ENCODE data around the gene GRK5. TPM values are rescaled to one million over a fixed set of nuclear protein-coding genes. Genes with fewer than 3 reads are reported as not detected.

GRK5 gene
- total RNA-seq, 2 donors from 2014 or later: 24.8 to 28.1 TPM

- DNase-seq: no peak
- Mint-ChIP-seq H3K27ac (no peak overlapping the region), H3K4me1 (ENCODE audit: low read depth) (peaks cover 6% of the 10 kb centered on the region)
Observed at GRCh38 chr10:119360181-119360921, 153.0 kb downstream of the GRK5 start.

DNA sequence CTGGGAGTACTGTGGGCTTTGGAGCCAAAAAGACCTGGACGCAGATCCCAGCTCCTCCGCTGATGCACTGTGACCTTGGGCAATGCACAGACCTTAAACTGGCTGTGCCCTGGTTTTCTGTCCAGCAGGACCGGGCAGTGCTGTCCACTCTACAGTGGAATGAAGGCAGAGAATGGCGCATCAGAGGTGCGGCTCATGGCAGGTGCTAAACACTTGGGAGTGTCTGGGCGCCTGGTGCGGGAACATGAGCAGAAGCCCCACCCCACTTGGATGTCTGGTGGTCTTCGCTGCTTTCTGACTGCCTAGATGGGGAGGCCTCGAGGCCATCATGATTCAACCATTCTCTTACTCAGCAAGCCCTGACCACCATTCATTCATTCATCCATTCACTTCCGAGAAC lies 153.7 kb downstream of the GRK5 start:
- no peak overlapping the region for H3K27ac Mint-ChIP-seq
- peaks cover 6% of the 10 kb centered on the region for H3K4me1 Mint-ChIP-seq (ENCODE audit: low read depth)
- H3K9me3 Mint-ChIP-seq: peaks cover 7 to 8% of the 10 kb centered on the region in 2 donors
- H3K4me3 Mint-ChIP-seq: no peak overlapping the region
- ATAC-seq (replicated peaks in 1 of 2): no peak
- no peak for DNase-seq
- no peaks in the 10 kb centered on the region for H3K27me3 Mint-ChIP-seq (ENCODE audit: low read depth)
- peaks cover 8 to 15% of the 10 kb centered on the region in 2 donors for H3K36me3 Mint-ChIP-seq (ENCODE audit: insufficient read depth in 2 of 2)

More at GRCh38 chr10:119360181-119360921, 153.0 kb downstream of the GRK5 start:
- Mint-ChIP-seq H3K4me3 (no peak overlapping the region), H3K9me3 (peaks cover 11% of the 10 kb centered on the region in 2 donors), H3K36me3 (ENCODE audit: insufficient read depth in 2 of 2) (peaks cover 12 to 20% of the 10 kb centered on the region in 2 donors), H3K27me3 (ENCODE audit: low read depth) (no peaks in the 10 kb centered on the region)
- no peak for ATAC-seq (replicated peaks in 1 of 2)

GRCh38 chr10:119362122-119362521 lies 154.8 kb downstream of the GRK5 start:
- Mint-ChIP-seq H3K9me3 (no peaks in the 10 kb centered on the region), H3K27ac (no peak overlapping the region), H3K27me3 (ENCODE audit: low read depth) (no peaks in the 10 kb centered on the region), H3K4me1 (ENCODE audit: low read depth) (peaks cover 6% of the 10 kb centered on the region), H3K36me3 (ENCODE audit: insufficient read depth in 2 of 2) (peaks cover 0 to 9% of the 10 kb centered on the region in 2 donors), H3K4me3 (no peak overlapping the region)
- DNase-seq (no peak), ATAC-seq (replicated peaks in 1 of 2) (no peak)

DNA sequence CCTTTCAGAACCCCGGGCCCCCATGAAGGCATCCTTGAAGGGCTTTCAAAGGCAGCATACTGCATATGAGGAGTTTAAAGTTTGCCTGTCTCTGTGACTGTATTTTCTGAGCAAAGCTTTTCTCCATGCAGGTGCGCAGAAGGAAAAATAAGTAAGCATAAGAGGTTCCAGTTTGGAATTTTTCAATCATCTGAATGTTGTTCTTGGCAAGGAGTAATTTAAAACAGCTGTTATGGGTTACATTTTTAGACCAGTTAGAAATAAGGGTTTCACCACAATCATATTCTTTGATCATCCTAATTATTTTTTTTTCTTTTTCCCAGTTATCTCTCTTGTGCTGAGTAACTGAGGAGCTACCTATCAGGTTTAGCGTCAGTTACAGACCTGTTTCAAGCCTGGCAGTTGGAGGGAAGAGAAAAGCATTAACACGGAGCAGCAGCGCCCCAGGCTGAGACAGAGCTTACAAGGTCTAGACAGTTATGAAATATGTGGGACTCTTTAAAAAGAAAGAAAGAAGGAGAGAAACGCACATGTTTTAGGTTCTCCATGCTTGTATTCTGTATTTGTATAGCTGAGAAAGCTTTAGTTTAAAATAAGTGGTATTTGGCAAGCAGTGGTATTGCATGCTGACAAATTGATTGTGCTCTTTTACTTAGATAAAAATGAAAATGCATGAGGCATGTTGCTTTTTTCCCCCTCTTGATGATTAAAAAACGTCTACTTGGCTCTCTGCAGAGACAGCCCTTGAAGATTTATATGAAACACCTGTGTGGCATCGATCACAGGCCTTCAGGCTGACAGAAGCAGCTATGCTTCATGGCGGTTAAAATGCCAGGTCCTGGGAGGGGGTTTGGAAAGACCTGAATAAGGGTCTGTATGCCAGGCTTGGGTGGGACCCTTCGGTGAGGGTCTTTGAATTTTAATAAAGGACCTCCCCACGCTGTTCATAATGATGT lies 157.6 kb downstream of the GRK5 start:
- no peak for ATAC-seq (replicated peaks in 1 of 2)
- H3K4me1 Mint-ChIP-seq (ENCODE audit: low read depth): peaks cover 7% of the 10 kb centered on the region
- no peak for DNase-seq
- peak overlapping the region; percentile 60 for H3K27ac Mint-ChIP-seq
- no peaks in the 10 kb centered on the region for H3K9me3 Mint-ChIP-seq
- no peaks in the 10 kb centered on the region for H3K27me3 Mint-ChIP-seq (ENCODE audit: low read depth)
- H3K36me3 Mint-ChIP-seq (ENCODE audit: insufficient read depth in 2 of 2): peaks cover 0 to 4% of the 10 kb centered on the region in 2 donors
- no peak overlapping the region for H3K4me3 Mint-ChIP-seq

GRCh38 chr10:119365773-119366599 lies 158.6 kb downstream of the GRK5 start:
- no peaks in the 10 kb centered on the region for H3K9me3 Mint-ChIP-seq
- no peak overlapping the region for H3K27ac Mint-ChIP-seq
- H3K4me3 Mint-ChIP-seq: no peak overlapping the region
- DNase-seq (no peak), ATAC-seq (replicated peaks in 1 of 2) (no peak)
- H3K4me1 Mint-ChIP-seq (ENCODE audit: low read depth): peaks cover 7% of the 10 kb centered on the region
- H3K27me3 Mint-ChIP-seq (ENCODE audit: low read depth): no peaks in the 10 kb centered on the region
- H3K36me3 Mint-ChIP-seq (ENCODE audit: insufficient read depth in 2 of 2): no peaks in the 10 kb centered on the region

DNA sequence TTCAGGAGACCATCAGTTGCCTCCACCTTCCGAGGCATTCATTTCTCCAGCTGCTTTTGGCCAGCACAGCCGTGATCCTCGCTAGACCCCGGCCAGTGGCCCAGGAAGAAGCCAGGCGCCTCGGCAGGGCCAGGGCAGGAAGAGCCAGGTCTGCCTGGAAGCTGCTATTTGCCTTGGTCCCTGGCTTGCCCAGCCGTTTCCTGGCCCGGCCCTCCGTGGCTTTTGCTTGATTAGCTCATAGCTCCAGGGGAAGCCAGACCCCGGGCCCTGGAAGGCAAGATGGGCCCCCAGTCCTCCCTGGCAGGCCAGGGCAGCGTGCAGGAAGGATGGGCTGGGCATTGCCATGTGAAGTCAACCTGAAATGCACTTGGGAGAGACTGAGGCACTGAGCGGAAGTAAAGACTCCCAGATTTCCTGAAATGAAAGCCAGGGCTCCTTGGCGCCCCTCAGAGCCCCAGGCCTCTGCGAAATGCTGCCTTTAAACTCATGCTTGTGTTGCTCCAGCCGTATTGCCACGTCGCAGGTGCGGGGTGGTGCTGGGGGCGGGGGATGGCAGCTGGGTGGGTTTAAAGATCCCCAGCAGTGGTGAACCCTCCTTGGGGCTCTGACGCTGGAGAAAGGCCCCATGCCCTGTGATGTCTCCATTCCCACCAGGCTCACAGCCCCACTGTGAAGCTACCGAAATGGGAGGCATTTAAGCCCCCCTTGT lies 160.6 kb downstream of the GRK5 start:
- Mint-ChIP-seq H3K36me3 (ENCODE audit: insufficient read depth in 2 of 2) (no peaks in the 10 kb centered on the region), H3K27me3 (ENCODE audit: low read depth) (no peaks in the 10 kb centered on the region), H3K4me1 (ENCODE audit: low read depth) (peaks cover 26% of the 10 kb centered on the region), H3K27ac (no peak overlapping the region), H3K9me3 (no peaks in the 10 kb centered on the region), H3K4me3 (no peak overlapping the region)
- DNase-seq (no peak), ATAC-seq (replicated peaks in 1 of 2) (no peak)

GRCh38 chr10:119368581-119368980 lies 161.2 kb downstream of the GRK5 start:
- no peak overlapping the region for H3K27ac Mint-ChIP-seq
- peaks cover 32% of the 10 kb centered on the region for H3K4me1 Mint-ChIP-seq (ENCODE audit: low read depth)
- no peak overlapping the region for H3K4me3 Mint-ChIP-seq
- ATAC-seq (replicated peaks in 1 of 2) (no peak), DNase-seq (no peak)
- no peaks in the 10 kb centered on the region for H3K9me3 Mint-ChIP-seq
- H3K36me3 Mint-ChIP-seq (ENCODE audit: insufficient read depth in 2 of 2): no peaks in the 10 kb centered on the region
- no peaks in the 10 kb centered on the region for H3K27me3 Mint-ChIP-seq (ENCODE audit: low read depth)

DNA sequence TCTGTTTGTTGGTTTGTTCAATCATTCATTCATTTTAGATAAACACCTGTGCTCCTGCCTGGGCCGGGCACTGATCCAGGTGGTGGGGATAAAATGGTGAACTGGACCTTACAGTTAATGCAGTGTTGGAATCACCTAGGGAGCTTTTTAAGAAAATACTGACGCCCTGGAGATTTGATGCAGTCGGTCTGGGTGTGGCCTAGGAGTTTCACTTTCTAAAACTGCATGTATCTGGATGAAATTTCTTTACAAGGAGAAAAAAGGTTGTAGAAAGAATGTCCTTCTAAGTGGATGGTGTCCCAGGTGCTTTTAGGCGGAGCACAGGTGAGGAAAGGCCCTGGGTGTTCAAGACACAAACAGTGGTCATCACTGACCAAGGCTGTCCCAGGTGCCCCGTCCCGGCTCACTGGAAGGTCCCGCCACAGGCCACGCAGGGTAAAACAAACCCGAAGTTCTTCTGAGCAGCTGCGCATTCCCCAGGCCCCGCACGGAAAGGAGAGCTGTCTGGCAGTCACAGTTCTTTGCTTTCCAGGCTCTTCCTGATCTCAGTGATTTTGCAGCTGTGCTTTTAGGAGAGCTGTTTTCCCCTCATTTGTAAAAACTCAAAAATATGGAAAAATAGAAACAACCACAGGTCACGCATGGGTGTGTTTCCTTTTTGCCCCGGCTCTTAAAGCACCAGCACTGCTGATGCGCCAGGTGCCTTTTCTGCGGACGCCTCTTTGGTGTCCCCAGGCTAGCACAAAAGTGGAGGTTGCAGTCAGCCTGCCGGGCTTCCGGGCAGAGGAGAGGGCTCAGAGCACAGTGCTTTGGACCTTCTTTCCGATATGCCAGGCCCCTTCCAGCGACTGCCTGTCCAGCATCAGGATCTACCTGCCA lies 161.9 kb downstream of the GRK5 start:
- peaks cover 33% of the 10 kb centered on the region for H3K4me1 Mint-ChIP-seq (ENCODE audit: low read depth)
- ATAC-seq (replicated peaks in 1 of 2) (no peak), DNase-seq (no peak)
- no peaks in the 10 kb centered on the region for H3K9me3 Mint-ChIP-seq
- H3K27me3 Mint-ChIP-seq (ENCODE audit: low read depth): no peaks in the 10 kb centered on the region
- H3K4me3 Mint-ChIP-seq: no peak overlapping the region
- no peak overlapping the region for H3K27ac Mint-ChIP-seq
- no peaks in the 10 kb centered on the region for H3K36me3 Mint-ChIP-seq (ENCODE audit: insufficient read depth in 2 of 2)

DNA sequence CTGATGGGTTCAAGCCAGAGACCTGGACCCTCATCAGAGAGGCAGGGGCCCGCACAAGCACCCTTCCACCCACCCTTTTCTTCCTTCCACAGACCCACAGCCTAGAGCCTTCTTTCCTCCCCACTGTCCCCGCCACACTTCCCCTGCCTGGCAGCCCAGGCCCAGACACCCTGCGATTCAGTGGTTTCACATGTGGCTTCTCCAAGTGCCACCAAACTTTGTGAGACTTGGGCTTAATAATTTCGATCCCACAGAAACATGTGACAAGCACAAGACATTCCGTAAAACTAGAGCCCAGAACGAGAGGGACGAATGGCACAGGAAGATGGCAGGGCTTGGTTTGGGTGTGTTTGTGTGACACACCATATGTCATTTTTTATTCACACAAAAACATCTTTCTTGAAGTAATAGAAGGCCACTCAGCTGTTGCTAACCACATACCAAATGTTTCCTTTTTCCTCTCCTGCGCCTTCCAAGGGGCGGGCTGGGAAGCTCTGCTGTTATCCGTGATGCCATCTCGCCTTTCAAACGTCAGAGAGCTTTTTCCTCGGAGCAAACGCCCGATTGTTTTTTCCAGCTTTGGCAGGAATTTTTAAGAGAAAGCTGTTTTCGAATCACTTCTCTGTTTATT lies 162.9 kb downstream of the GRK5 start:
- Mint-ChIP-seq H3K4me3 (no peak overlapping the region), H3K27me3 (ENCODE audit: low read depth) (no peaks in the 10 kb centered on the region), H3K9me3 (no peaks in the 10 kb centered on the region), H3K4me1 (ENCODE audit: low read depth) (peaks cover 33% of the 10 kb centered on the region), H3K27ac (no peak overlapping the region), H3K36me3 (ENCODE audit: insufficient read depth in 2 of 2) (no peaks in the 10 kb centered on the region)
- no peak for DNase-seq
- no peak for ATAC-seq (replicated peaks in 1 of 2)

- H3K36me3 Mint-ChIP-seq (ENCODE audit: insufficient read depth in 2 of 2): no peaks in the 10 kb centered on the region
- H3K9me3 Mint-ChIP-seq: no peaks in the 10 kb centered on the region
- H3K4me1 Mint-ChIP-seq (ENCODE audit: low read depth): peaks cover 33% of the 10 kb centered on the region
- no peak overlapping the region for H3K4me3 Mint-ChIP-seq
- ATAC-seq (replicated peaks in 1 of 2) (no peak), DNase-seq (no peak)
- no peaks in the 10 kb centered on the region for H3K27me3 Mint-ChIP-seq (ENCODE audit: low read depth)
- no peak overlapping the region for H3K27ac Mint-ChIP-seq
Observed at GRCh38 chr10:119370972-119371703, 163.8 kb downstream of the GRK5 start.

Data from activated T-cell treated with anti-CD3 and anti-CD28 coated beads, Interleukin-2, amount 50 U/mL, for 72 hours (primary cell).